GM23338 (cell line): ENCODE measurements around the gene SUGCT. TPM values are rescaled to one million over a fixed set of nuclear protein-coding genes. Genes with fewer than 3 reads are reported as not detected.

Experiments
- ATAC-seq: fragments of 200-7000 bp; cut with Tn5 transposase; 3 replicates; pipeline ENCODE4 v1.9.1; 2020
- DNase-seq: peaks from one replicate; pipeline ENCODE4 v3.0.0-alpha.2; 2015; ENCODE audit warnings: low spot score
- H2AFZ ChIP-seq: fragments of 200-600 bp; sonication (generic); 2 replicates; pipeline ENCODE4 v1.8.0; 2016; ENCODE audit warnings: antibody characterized with exemption, mild to moderate bottlenecking, moderate library complexity
- H3F3A ChIP-seq: fragments of 200-600 bp; sonication (generic); replicated peaks from 2 replicates; pipeline ENCODE4 v1.8.0; 2017; ENCODE audit warnings: antibody characterized with exemption, mixed run types, low read depth
- H3K27ac ChIP-seq: fragments of 200-600 bp; sonication (generic); 2 replicates; pipeline ENCODE4 v1.6.1; 2016; ENCODE audit warnings: low read depth
- H3K27me3 ChIP-seq: fragments of 200-600 bp; sonication (generic); 2 replicates; pipeline ENCODE4 v1.8.0; 2016; ENCODE audit warnings: mild to moderate bottlenecking, mixed run types, moderate library complexity; ENCODE audit not compliant: insufficient read depth
- H3K36me3 ChIP-seq: fragments of 200-600 bp; sonication (generic); 2 replicates; pipeline ENCODE4 v1.8.0; 2016; ENCODE audit warnings: mild to moderate bottlenecking; ENCODE audit not compliant: insufficient read depth
- H3K4me1 ChIP-seq: fragments of 200-600 bp; sonication (generic); 2 replicates; pipeline ENCODE4 v1.8.0; 2016; ENCODE audit warnings: mild to moderate bottlenecking, moderate library complexity; ENCODE audit not compliant: insufficient read depth
- H3K4me2 ChIP-seq: fragments of 200-600 bp; sonication (generic); 2 replicates; pipeline ENCODE4 v1.7.1; 2017; ENCODE audit warnings: mixed run types
- H3K4me3 ChIP-seq: fragments of 200-600 bp; sonication (generic); 2 replicates; pipeline ENCODE4 v1.6.1; 2016; ENCODE audit warnings: mixed run types
- H3K79me2 ChIP-seq: fragments of 200-600 bp; sonication (generic); replicated peaks from 2 replicates; pipeline ENCODE4 v1.8.0; 2017; ENCODE audit warnings: mild to moderate bottlenecking; ENCODE audit not compliant: insufficient read depth
- H3K9me2 ChIP-seq: fragments of 200-600 bp; sonication (generic); 2 replicates; pipeline ENCODE4 v1.8.0; 2017; ENCODE audit not compliant: insufficient read depth
- H4K20me1 ChIP-seq: fragments of 200-600 bp; sonication (generic); replicated peaks from 2 replicates; pipeline ENCODE4 v1.8.0; 2017; ENCODE audit warnings: mild to moderate bottlenecking; ENCODE audit not compliant: insufficient read depth
- H3K27ac Mint-ChIP-seq: 2 replicates; pipeline ENCODE4 v1.8.0; 2020; ENCODE audit warnings: inconsistent platforms, mild to moderate bottlenecking, moderate library complexity, mixed read lengths
- H3K27me3 Mint-ChIP-seq: 3 replicates; pipeline ENCODE4 v1.8.0; 2022; ENCODE audit warnings: low read depth, mild to moderate bottlenecking, moderate library complexity, mixed read lengths, inconsistent platforms; ENCODE audit not compliant: insufficient read depth, poor library complexity
- H3K36me3 Mint-ChIP-seq: 3 replicates; pipeline ENCODE4 v1.8.0; 2021; ENCODE audit warnings: low read depth, mild to moderate bottlenecking, inconsistent platforms, moderate library complexity, mixed read lengths
- H3K4me1 Mint-ChIP-seq: 3 replicates; pipeline ENCODE4 v1.8.0; 2020; ENCODE audit warnings: mild to moderate bottlenecking, inconsistent platforms, mixed read lengths
- H3K4me3 Mint-ChIP-seq: 3 replicates; pipeline ENCODE4 v1.8.0; 2021; ENCODE audit warnings: moderate library complexity, mild to moderate bottlenecking, inconsistent platforms, mixed read lengths
- H3K9me3 Mint-ChIP-seq: 3 replicates; pipeline ENCODE4 v1.8.0; 2020; ENCODE audit warnings: moderate library complexity, mild to moderate bottlenecking, inconsistent platforms, mixed read lengths
- CREB1 ChIP-seq: fragments of 250-450 bp; sonication (Bioruptor Pico); IDR thresholded peaks from 2 replicates; pipeline ENCODE4 v1.5.0; 2020; ENCODE audit warnings: low read depth, mild to moderate bottlenecking, moderate library complexity
- CTCF ChIP-seq, 2 experiments: fragments of 200-600 bp in 1 of 2; sonication (generic) in 1 of 2; conservative IDR thresholded peaks; 2 replicates each; pipeline versions ENCODE4 v1.5.1 to v1.6.1; 2016 to 2017; ENCODE audit warnings: antibody characterized with exemption in 2 of 2, low read depth in 2 of 2, mild to moderate bottlenecking in 2 of 2, moderate library complexity in 1 of 2
- ETS1 ChIP-seq: IDR thresholded peaks from 2 replicates; pipeline ENCODE4 v1.6.1; 2016; ENCODE audit warnings: antibody characterized with exemption
- EZH2 ChIP-seq: fragments of 200-600 bp; sonication (generic); IDR thresholded peaks from one replicate; pipeline ENCODE4 v1.8.0; 2017; ENCODE audit warnings: antibody characterized with exemption, mild to moderate bottlenecking, low read depth; ENCODE audit not compliant: unreplicated experiment
- EZH2phosphoT487 ChIP-seq: fragments of 200-600 bp; sonication (generic); IDR thresholded peaks from one replicate; pipeline ENCODE4 v1.8.1; 2018; ENCODE audit warnings: antibody characterized with exemption; ENCODE audit not compliant: unreplicated experiment
- JUNB ChIP-seq: IDR thresholded peaks from one replicate; pipeline ENCODE4 v1.6.1; 2016; ENCODE audit warnings: antibody characterized with exemption; ENCODE audit not compliant: unreplicated experiment
- NANOG ChIP-seq: IDR thresholded peaks from 2 replicates; pipeline ENCODE4 v1.6.1; 2016; ENCODE audit warnings: antibody characterized with exemption, borderline replicate concordance
- POLR2AphosphoS5 ChIP-seq: IDR thresholded peaks from 2 replicates; pipeline ENCODE4 v1.6.1; 2016; ENCODE audit warnings: antibody characterized with exemption, low read depth
- REST ChIP-seq: IDR thresholded peaks from one replicate; pipeline ENCODE4 v1.6.1; 2018; ENCODE audit warnings: antibody characterized with exemption; ENCODE audit not compliant: unreplicated experiment
- STAT1 ChIP-seq: IDR thresholded peaks from one replicate; pipeline ENCODE4 v1.6.1; 2016; ENCODE audit warnings: antibody characterized with exemption; ENCODE audit not compliant: unreplicated experiment
- ZNF114 ChIP-seq: fragments of 250-450 bp; sonication (Bioruptor Pico); IDR thresholded peaks from 2 replicates; pipeline ENCODE4 v1.5.0; 2020; ENCODE audit warnings: mild to moderate bottlenecking, moderate library complexity
- ZNF331 ChIP-seq: fragments of 250-450 bp; sonication (Bioruptor Pico); IDR thresholded peaks from 2 replicates; pipeline ENCODE4 v1.5.0; 2020; ENCODE audit warnings: low read depth, mild to moderate bottlenecking, moderate library complexity
- ZNF462 ChIP-seq: fragments of 250-450 bp; sonication (Bioruptor Pico); IDR thresholded peaks from 2 replicates; pipeline ENCODE4 v1.5.0; 2020; ENCODE audit warnings: mild to moderate bottlenecking, moderate library complexity
- polyA plus RNA-seq: library from polyadenylated mRNA; unstranded; fragments of >200 nt; fragmentation: Nextera tagmentation; extraction: Ambion mirVana; gene quantifications from 2 replicates; pipeline ENCODE4 v1.2.1, GENCODE V29; 2016
- total RNA-seq: library from RNA; depleted of rRNA; stranded (reverse); fragments of >200 nt; shearing (Covaris generic); gene quantifications from 2 replicates; pipeline ENCODE4 v1.2.3, GENCODE V29; 2014

Gene SUGCT
- total and polyA plus RNA-seq, 2 experiments from 2014 or later: 4.2 to 5.6 TPM

GRCh38 chr7:40882071-40882658 lies 747.4 kb downstream of the SUGCT start (continued):
- TF ChIP-seq ZNF462: no peak
- TF ChIP-seq CREB1 (CRISPR knock-in tag): no peak
- TF ChIP-seq ZNF114 (CRISPR knock-in tag): no peak

- no peak overlapping the region for H3K27ac Mint-ChIP-seq
- Histone ChIP-seq H3K4me3 (no peak overlapping the region), H3F3A (no peaks in the 10 kb centered on the region), H3K9me2 (peaks cover 38% of the 10 kb centered on the region), H3K4me1 (no peaks in the 10 kb centered on the region), H3K79me2 (no peaks in the 10 kb centered on the region), H4K20me1 (no peaks in the 10 kb centered on the region), H3K27me3 (no peaks in the 10 kb centered on the region), H3K27ac (no peak overlapping the region), H2AFZ (no peak overlapping the region), H3K4me2 (no peak overlapping the region), H3K36me3 (no peaks in the 10 kb centered on the region)
- no peak overlapping the region for H3K4me3 Mint-ChIP-seq
- no peaks in the 10 kb centered on the region for H3K9me3 Mint-ChIP-seq
- ATAC-seq: no peak
- no peak for TF ChIP-seq CREB1 (CRISPR knock-in tag)
- no peak for TF ChIP-seq REST
- TF ChIP-seq STAT1: no peak
- TF ChIP-seq NANOG: no peak
- no peak for TF ChIP-seq EZH2
- TF ChIP-seq ZNF331 (CRISPR knock-in tag): no peak
- TF ChIP-seq ETS1: no peak
- TF ChIP-seq ZNF114 (CRISPR knock-in tag): no peak
- no peak for TF ChIP-seq CTCF (conservative IDR thresholded peaks at IDR 0.05; ENCODE audit: low read depth in 2 of 2)
- TF ChIP-seq EZH2phosphoT487: no peak
- TF ChIP-seq JUNB: no peak
- no peak for TF ChIP-seq POLR2AphosphoS5
- H3K27me3 Mint-ChIP-seq: no peaks in the 10 kb centered on the region
- DNase-seq: no peak
- no peaks in the 10 kb centered on the region; the same call in 2 of the 3 replicates for H3K4me1 Mint-ChIP-seq
- no peaks in the 10 kb centered on the region for H3K36me3 Mint-ChIP-seq
Observed at GRCh38 chr7:40883826-40884225, 749.0 kb downstream of the SUGCT start.
